GM06990 (cell line): ENCODE data around the gene ZBTB46.

Experiments used
- DNase-seq: peaks from one replicate; pipeline ENCODE4 v3.0.0-alpha.2; 2011; ENCODE audit not compliant: insufficient read length; ENCODE audit errors: extremely low read depth
- H3K27me3 ChIP-seq: replicated peaks from 2 replicates; pipeline ENCODE4 v1.6.0; 2011; ENCODE audit warnings: low read length; ENCODE audit not compliant: control insufficient read depth, insufficient read depth
- H3K36me3 ChIP-seq: 2 replicates; pipeline ENCODE4 v1.5.1; 2011; ENCODE audit warnings: low read length; ENCODE audit not compliant: control insufficient read depth, insufficient read depth
- H3K4me3 ChIP-seq: replicated peaks from 2 replicates; pipeline ENCODE4 v1.5.1; 2011; ENCODE audit warnings: low read depth, mild to moderate bottlenecking, control low read depth, low read length
- TF ChIP-seq, protein P1 (sequence below): IDR thresholded peaks from 2 replicates; pipeline ENCODE4 v1.5.1; 2011; ENCODE audit warnings: low read length, control low read depth, mild to moderate bottlenecking, inconsistent platforms; ENCODE audit not compliant: insufficient read depth, poor library complexity, severe bottlenecking

ZBTB46 gene

GRCh38 chr20:63823691-63824311 is 7.3 kb downstream of the ZBTB46 start:
- H3K27me3 ChIP-seq: no peaks in the 10 kb centered on the region; the same call in 1 of the 2 replicates
- TF ChIP-seq, protein P1, sequence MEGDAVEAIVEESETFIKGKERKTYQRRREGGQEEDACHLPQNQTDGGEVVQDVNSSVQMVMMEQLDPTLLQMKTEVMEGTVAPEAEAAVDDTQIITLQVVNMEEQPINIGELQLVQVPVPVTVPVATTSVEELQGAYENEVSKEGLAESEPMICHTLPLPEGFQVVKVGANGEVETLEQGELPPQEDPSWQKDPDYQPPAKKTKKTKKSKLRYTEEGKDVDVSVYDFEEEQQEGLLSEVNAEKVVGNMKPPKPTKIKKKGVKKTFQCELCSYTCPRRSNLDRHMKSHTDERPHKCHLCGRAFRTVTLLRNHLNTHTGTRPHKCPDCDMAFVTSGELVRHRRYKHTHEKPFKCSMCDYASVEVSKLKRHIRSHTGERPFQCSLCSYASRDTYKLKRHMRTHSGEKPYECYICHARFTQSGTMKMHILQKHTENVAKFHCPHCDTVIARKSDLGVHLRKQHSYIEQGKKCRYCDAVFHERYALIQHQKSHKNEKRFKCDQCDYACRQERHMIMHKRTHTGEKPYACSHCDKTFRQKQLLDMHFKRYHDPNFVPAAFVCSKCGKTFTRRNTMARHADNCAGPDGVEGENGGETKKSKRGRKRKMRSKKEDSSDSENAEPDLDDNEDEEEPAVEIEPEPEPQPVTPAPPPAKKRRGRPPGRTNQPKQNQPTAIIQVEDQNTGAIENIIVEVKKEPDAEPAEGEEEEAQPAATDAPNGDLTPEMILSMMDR: no peak
- no peaks in the 10 kb centered on the region; the same call in 1 of the 2 replicates for H3K36me3 ChIP-seq
- no peak for DNase-seq
- no peak overlapping the region for H3K4me3 ChIP-seq

- Histone ChIP-seq H3K27me3 (no peaks in the 10 kb centered on the region; the same call in 1 of the 2 replicates), H3K36me3 (no peaks in the 10 kb centered on the region), H3K4me3 (no peak overlapping the region)
- TF ChIP-seq, protein P1: no peak
- DNase-seq: no peak
Measured at GRCh38 chr20:63822276-63822696, 8.8 kb downstream of the ZBTB46 start.

GRCh38 chr20:63821811-63822210 is 9.3 kb downstream of the ZBTB46 start:
- TF ChIP-seq, protein P1: no peak
- H3K4me3 ChIP-seq: no peak overlapping the region
- no peak for DNase-seq

GRCh38 chr20:63819224-63819921 is 11.7 kb downstream of the ZBTB46 start:
- no peak for DNase-seq

More at GRCh38 chr20:63821811-63822210, 9.3 kb downstream of the ZBTB46 start:
- Histone ChIP-seq H3K36me3 (no peaks in the 10 kb centered on the region), H3K27me3 (no peaks in the 10 kb centered on the region; the same call in 1 of the 2 replicates)

GRCh38 chr20:63815615-63816253 is 15.3 kb downstream of the ZBTB46 start:
- no peak for DNase-seq
- no peaks in the 10 kb centered on the region; the same call in 1 of the 2 replicates for H3K27me3 ChIP-seq
- H3K4me3 ChIP-seq: no peak overlapping the region
- H3K36me3 ChIP-seq: no peaks in the 10 kb centered on the region
- TF ChIP-seq, protein P1: no peak

More at GRCh38 chr20:63819224-63819921, 11.7 kb downstream of the ZBTB46 start:
- TF ChIP-seq, protein P1: no peak
- Histone ChIP-seq H3K4me3 (no peak overlapping the region), H3K27me3 (no peaks in the 10 kb centered on the region), H3K36me3 (no peaks in the 10 kb centered on the region)
